DMS153 treated with DMSO at 0.1 percent for 48 hours (cell line): ENCODE results near the gene MCRIP2.
"Not testable (repeated sequence)": the region's sequence is repeated elsewhere in the genome, so short reads cannot be mapped to it uniquely, and the experiment has no call there.

Source experiments
- DNase-seq: peaks from one replicate; lab custom pipeline; 2025; ENCODE audit not compliant: unreplicated experiment; lab: John Stamatoyannopoulos, UW

The MCRIP2 gene

GRCh38 chr16:641326-642188, at the start of gene MCRIP2:
Gene MCRIP2 (plus strand): TSS chr16:641828. CDS start chr16:641992, 164 bp downstream.
- DNase-seq, result peak; percentile 50

GRCh38 chr16:591892-592517, 49.6 kb upstream of the MCRIP2 start:
- no peak for DNase-seq

GRCh38 chr16:592518-593306, 48.9 kb upstream of the MCRIP2 start:
- DNase-seq, result peak; percentile 82

GRCh38 chr16:593406-593805, 48.2 kb upstream of the MCRIP2 start:
- peak; percentile 55 for DNase-seq

GRCh38 chr16:593807-594206, 47.8 kb upstream of the MCRIP2 start:
- DNase-seq, result no peak

- DNase-seq, result no peak
Observed at GRCh38 chr16:595094-595528, 46.5 kb upstream of the MCRIP2 start.

GRCh38 chr16:595942-596735, 45.5 kb upstream of the MCRIP2 start:
- DNase-seq, result no peak

- no peak for DNase-seq
Observed at GRCh38 chr16:596736-597060, 44.9 kb upstream of the MCRIP2 start.

GRCh38 chr16:597655-598054, 44.0 kb upstream of the MCRIP2 start:
- not testable (repeated sequence) for DNase-seq

GRCh38 chr16:598823-599739, 42.5 kb upstream of the MCRIP2 start:
- DNase-seq, result no peak

- DNase-seq, result no peak
Observed at GRCh38 chr16:600781-601180, 40.8 kb upstream of the MCRIP2 start.

GRCh38 chr16:603933-604332, 37.7 kb upstream of the MCRIP2 start:
- DNase-seq, result no peak

GRCh38 chr16:606656-607307, 34.8 kb upstream of the MCRIP2 start:
- DNase-seq, result no peak

GRCh38 chr16:608019-608418, 33.6 kb upstream of the MCRIP2 start:
- DNase-seq, result no peak

- no peak for DNase-seq
Observed at GRCh38 chr16:609316-609715, 32.3 kb upstream of the MCRIP2 start.

GRCh38 chr16:609984-610383, 31.6 kb upstream of the MCRIP2 start:
- DNase-seq, result no peak

GRCh38 chr16:610513-611381, 30.9 kb upstream of the MCRIP2 start:
- no peak for DNase-seq

GRCh38 chr16:615122-615521, 26.5 kb upstream of the MCRIP2 start:
- DNase-seq, result no peak
